Measurements from ENCODE around the gene SPON1.
"Not testable (repeated sequence)": the region's sequence is repeated elsewhere in the genome, so short reads cannot be mapped to it uniquely, and the experiment has no call there.

The SPON1 gene

DNA sequence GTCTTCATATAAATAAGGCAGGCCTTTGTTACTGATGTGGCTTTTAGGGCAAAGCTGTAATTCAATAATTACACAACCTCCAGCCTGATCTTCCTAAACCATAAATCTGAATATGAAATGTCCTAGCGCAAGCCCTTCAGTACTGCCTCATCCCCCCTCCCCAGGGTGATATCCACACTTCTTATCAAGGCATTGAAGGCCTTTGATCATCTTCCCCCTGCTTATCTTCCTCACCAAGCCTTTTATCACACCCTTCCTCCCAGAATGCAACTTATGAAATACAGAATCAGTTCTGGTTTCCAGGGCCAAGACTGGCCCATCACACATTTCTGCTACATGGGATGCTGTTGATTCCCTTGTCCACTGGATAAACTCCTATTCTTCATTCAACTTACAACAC is 12.1 kb downstream of the SPON1 start:
- in situ Hi-C loops (cut with MboI; ENCODE audit: low sequenced_read_pairs): no loop called here

DNA sequence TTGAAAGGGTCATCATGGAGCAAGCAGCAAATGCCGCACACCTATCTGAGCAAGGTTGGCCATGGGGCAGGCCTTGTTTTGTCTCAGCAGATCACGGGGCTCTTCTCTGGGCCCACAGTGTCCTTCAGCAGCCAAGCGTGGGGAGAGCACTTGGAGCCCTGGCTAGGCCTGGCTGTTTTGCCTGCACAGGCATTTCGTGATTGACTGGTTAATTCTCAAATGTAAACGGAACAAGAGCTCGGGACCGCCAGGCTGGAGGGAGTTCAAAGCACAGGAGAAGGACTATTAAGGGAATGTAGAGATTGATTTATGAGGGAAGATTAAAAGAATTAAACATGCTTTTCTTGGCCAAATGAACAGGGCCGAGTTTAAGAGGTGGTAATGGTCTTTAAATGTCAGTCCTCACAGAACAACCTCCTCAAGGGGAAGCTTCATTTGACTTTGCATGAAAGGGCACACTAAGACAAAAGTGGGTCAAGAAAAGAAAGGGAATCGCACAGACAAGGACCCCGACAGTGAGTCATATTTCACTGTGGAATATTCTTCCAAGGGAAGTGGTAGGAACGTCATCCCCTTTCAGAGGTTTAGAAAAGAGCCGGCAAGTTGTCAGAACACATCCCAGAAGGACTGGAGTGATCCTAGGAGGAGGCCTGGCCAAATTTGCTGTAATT is 20.7 kb downstream of the SPON1 start:
- in situ Hi-C loops (cut with MboI; ENCODE audit: low sequenced_read_pairs): no loop called here

GRCh38 chr11:13984616-13985450 is 22.3 kb downstream of the SPON1 start:
- in situ Hi-C loops (cut with MboI; ENCODE audit: low sequenced_read_pairs): no loop called here

- in situ Hi-C loops (cut with MboI; ENCODE audit: low sequenced_read_pairs): not testable (repeated sequence)
Observed at GRCh38 chr11:13986695-13987094, 24.2 kb downstream of the SPON1 start.

DNA sequence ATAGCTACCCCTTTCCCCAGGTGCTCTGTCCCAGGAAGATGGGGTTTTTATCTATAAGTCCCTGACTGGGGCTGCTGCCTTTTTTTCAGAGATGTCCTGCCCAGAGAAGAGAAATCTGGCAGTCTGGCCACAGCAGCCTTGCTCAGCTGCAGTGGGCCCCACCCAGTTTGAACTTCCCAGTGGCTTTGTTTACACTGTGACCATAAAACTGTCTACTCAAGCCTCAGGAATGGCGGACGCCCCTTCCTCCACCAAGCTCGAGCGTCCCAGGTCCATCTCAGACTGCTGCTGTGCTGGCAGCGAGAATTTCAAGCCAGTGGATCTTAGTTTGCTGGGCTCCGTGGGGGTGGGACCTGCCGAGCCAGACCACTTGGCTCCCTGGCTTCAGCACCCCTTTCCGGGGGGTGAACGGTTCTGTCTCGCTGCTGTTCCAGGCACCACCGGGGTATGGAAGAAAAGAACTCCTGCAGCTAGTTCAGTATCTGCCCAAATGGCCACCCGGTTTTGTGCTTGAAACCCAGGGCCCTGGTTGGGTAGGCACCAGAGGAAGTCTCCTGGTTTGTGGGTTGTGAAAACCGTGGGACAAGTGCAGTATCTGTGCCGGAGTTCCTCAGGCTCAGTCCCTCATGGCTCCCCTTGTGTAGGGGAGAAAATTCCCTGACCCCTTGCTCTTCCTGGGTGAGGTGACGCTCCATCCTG is 29.8 kb downstream of the SPON1 start:
- in situ Hi-C loops (cut with MboI; ENCODE audit: low sequenced_read_pairs): not testable (repeated sequence)

- in situ Hi-C loops (cut with MboI; ENCODE audit: low sequenced_read_pairs): no loop called here
Observed at GRCh38 chr11:13993096-13993765, 30.7 kb downstream of the SPON1 start.

- in situ Hi-C loops (cut with MboI; ENCODE audit: low sequenced_read_pairs): no loop called here
Observed at GRCh38 chr11:13997881-13998280, 35.4 kb downstream of the SPON1 start.

GRCh38 chr11:13999704-14000103 is 37.2 kb downstream of the SPON1 start:
- in situ Hi-C loops (cut with MboI; ENCODE audit: low sequenced_read_pairs): no loop called here

GRCh38 chr11:14001597-14001996 is 39.1 kb downstream of the SPON1 start:
- in situ Hi-C loops (cut with MboI; ENCODE audit: low sequenced_read_pairs): no loop called here

DNA sequence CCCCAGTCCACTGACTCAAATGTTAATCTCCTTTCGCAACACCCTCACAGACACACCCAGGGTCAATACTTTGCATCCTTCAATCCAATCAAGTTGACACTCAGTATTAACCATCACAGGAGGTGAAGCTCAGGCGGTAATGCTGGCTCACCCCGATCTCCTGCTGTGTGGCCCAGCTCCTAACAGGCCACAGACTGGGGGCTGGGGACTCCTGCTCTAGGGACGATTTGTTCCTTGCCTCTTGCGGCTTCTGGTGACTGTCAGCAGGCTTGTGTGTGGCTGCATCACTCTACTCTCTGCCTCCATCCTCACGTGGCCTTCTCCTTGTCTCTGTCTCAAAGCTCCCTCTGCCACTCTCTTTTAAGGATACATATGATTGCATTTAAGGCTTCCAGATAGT is 45.0 kb downstream of the SPON1 start:
- in situ Hi-C loops (cut with MboI; ENCODE audit: low sequenced_read_pairs): no loop called here

- in situ Hi-C loops (cut with MboI; ENCODE audit: low sequenced_read_pairs): no loop called here
Observed at GRCh38 chr11:14010665-14011064, 48.1 kb downstream of the SPON1 start.

- in situ Hi-C loops (cut with MboI; ENCODE audit: low sequenced_read_pairs): no loop called here
Observed at GRCh38 chr11:14012846-14013245, 50.3 kb downstream of the SPON1 start.

GRCh38 chr11:14015711-14016110 is 53.2 kb downstream of the SPON1 start:
- in situ Hi-C loops (cut with MboI; ENCODE audit: low sequenced_read_pairs): no loop called here

- in situ Hi-C loops (cut with MboI; ENCODE audit: low sequenced_read_pairs): no loop called here
Observed at GRCh38 chr11:14018441-14018840, 55.9 kb downstream of the SPON1 start.

GRCh38 chr11:14021738-14022137 is 59.2 kb downstream of the SPON1 start:
- in situ Hi-C loops (cut with MboI; ENCODE audit: low sequenced_read_pairs): no loop called here

DNA sequence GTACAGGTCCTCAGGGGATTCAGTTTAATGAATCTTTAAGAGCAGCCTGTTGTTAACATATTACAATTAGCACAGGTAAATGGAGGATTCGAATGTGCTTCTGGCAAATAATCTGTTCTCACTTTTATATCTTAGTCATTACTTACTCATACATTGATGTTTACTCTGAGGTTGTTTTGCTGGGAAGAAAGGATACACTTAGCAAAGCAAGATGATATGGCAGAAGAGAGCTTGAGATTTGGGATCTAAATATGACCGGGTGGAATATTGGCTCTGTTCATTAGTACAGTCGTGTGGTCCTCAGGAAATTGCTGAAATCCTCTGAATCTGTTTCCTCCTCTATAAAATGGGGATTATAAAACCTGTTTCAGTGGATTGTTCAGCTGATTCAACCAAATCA is 59.7 kb downstream of the SPON1 start:
- in situ Hi-C loops (cut with MboI; ENCODE audit: low sequenced_read_pairs): no loop called here

DNA sequence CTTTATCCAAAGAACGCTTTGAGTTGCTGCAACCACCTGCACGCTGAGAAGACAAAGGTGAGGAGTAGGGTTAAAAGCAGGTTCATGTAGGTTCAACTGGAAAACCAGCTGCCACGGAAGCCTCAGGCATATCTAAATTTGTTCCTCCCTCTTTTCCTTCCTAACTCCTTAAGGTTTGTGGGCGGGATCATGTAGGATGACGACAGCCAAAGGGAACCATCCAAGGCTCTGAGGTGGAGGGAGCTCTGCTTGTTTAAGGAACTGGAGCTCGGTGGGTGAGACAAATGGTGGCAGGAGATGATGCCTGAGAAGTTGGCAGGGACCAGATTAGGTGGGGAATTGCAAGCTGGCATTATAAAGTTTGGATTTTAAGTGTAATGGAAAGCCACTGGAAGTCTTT is 60.3 kb downstream of the SPON1 start:
- in situ Hi-C loops (cut with MboI; ENCODE audit: low sequenced_read_pairs): no loop called here

DNA sequence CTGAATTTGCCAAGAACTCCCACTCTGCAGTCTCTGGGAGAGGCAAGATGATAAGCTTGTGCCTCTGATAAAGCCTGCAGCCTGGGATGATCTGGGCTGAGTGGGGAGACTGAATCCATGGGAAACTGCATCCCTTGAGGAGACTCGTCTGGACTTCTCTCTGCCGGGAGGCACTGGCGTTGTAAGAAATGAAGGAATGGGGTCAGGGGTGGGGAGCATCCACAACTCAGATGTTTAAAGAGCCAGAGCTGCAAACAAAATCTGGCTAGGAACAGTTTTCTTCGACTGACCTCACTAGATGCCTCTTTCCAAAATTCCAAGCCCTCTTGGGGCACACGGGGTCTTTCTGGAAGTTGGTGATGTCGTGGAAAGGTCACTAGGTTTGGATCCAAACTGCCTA is 64.4 kb downstream of the SPON1 start:
- in situ Hi-C loops (cut with MboI; ENCODE audit: low sequenced_read_pairs): no loop called here

- in situ Hi-C loops (cut with MboI; ENCODE audit: low sequenced_read_pairs): no loop called here
Observed at GRCh38 chr11:14027525-14027924, 65.0 kb downstream of the SPON1 start.

DNA sequence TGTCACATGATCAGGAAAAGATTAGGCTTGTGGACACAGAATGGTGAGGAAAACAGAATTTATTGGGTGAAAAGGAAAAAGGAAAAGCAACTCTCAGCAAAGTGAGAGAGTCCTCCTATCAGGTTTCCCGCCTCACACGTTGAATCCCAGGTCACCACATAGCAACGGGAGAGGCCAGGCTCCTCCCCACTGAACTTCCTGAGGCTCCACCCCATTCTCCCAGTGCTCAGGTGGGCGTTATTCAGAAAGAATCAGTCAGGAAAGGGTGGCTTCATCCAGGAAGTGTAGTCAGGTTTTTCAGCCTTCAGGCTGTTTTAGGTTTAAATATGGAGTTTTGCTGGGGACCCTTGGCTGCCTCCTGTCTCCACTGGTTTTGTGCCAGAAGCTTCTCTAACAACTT is 66.9 kb downstream of the SPON1 start:
- in situ Hi-C loops (cut with MboI; ENCODE audit: low sequenced_read_pairs): no loop called here
